LNCAP (cell line): Measurements from ENCODE around the gene SATB1.

Experiments used
- CTCF ChIP-seq: fragments of 450-650 bp; IDR thresholded peaks from 2 replicates; pipeline ENCODE4 v1.5.1; 2017; ENCODE audit warnings: mild to moderate bottlenecking

Gene SATB1

GRCh38 chr3:18424729-18425640 lies at the start of gene SATB1:
Gene SATB1, minus strand, starts transcription at chr3:18425339. Its CDS starts 4,372 bp downstream, at chr3:18420967.
- no peak for TF ChIP-seq CTCF

GRCh38 chr3:18474202-18474601 lies 49.1 kb upstream of the SATB1 start:
- TF ChIP-seq CTCF = no peak

- no peak for TF ChIP-seq CTCF
These were observed 44.6 kb upstream of the SATB1 start for GRCh38 chr3:18469775-18470174.

GRCh38 chr3:18466136-18466535 lies 41.0 kb upstream of the SATB1 start:
- TF ChIP-seq CTCF = no peak

GRCh38 chr3:18454766-18455165 lies 29.6 kb upstream of the SATB1 start:
- TF ChIP-seq CTCF = no peak

- no peak for TF ChIP-seq CTCF
These were observed 22.6 kb upstream of the SATB1 start for GRCh38 chr3:18447720-18448119.

GRCh38 chr3:18446149-18446825 lies 21.1 kb upstream of the SATB1 start:
- TF ChIP-seq CTCF = no peak
